HG02763 (cell line): ENCODE results near the gene DIRAS1.

ENCODE experiments used
- ATAC-seq: cut with Tn5 transposase; IDR thresholded peaks from one replicate; pipeline ENCODE4 v1.9.1; 2021; ENCODE audit warnings: mild to moderate bottlenecking, moderate library complexity; ENCODE audit not compliant: unreplicated experiment

DIRAS1 gene

GRCh38 chr19:2720777-2721569 is at the start of gene DIRAS1:
Gene DIRAS1, minus strand, starts transcription at chr19:2721372. Its CDS starts 3,566 bp downstream, at chr19:2717806.
- ATAC-seq, result no peak

GRCh38 chr19:2770055-2771013 is 49.2 kb upstream of the DIRAS1 start:
- ATAC-seq, result no peak

GRCh38 chr19:2769218-2769617 is 48.0 kb upstream of the DIRAS1 start:
- ATAC-seq, result no peak

GRCh38 chr19:2768365-2769132 is 47.4 kb upstream of the DIRAS1 start:
- no peak for ATAC-seq

GRCh38 chr19:2767688-2768087 is 46.5 kb upstream of the DIRAS1 start:
- no peak for ATAC-seq

GRCh38 chr19:2766594-2767372 is 45.6 kb upstream of the DIRAS1 start:
- ATAC-seq, result no peak

- no peak for ATAC-seq
These were observed 44.2 kb upstream of the DIRAS1 start for GRCh38 chr19:2765376-2765775.

GRCh38 chr19:2764945-2765344 is 43.8 kb upstream of the DIRAS1 start:
- ATAC-seq, result no peak

GRCh38 chr19:2763687-2764086 is 42.5 kb upstream of the DIRAS1 start:
- ATAC-seq, result no peak

GRCh38 chr19:2762783-2763496 is 41.8 kb upstream of the DIRAS1 start:
- ATAC-seq, result no peak

- no peak for ATAC-seq
These were observed 41.0 kb upstream of the DIRAS1 start for GRCh38 chr19:2761876-2762782.

GRCh38 chr19:2761309-2761677 is 40.1 kb upstream of the DIRAS1 start:
- no peak for ATAC-seq

GRCh38 chr19:2759965-2760364 is 38.8 kb upstream of the DIRAS1 start:
- ATAC-seq, result no peak

- no peak for ATAC-seq
These were observed 38.2 kb upstream of the DIRAS1 start for GRCh38 chr19:2759362-2759761.

- ATAC-seq, result no peak
These were observed 37.6 kb upstream of the DIRAS1 start for GRCh38 chr19:2758601-2759313.

GRCh38 chr19:2756921-2757881 is 36.0 kb upstream of the DIRAS1 start:
- ATAC-seq, result no peak

GRCh38 chr19:2756477-2756876 is 35.3 kb upstream of the DIRAS1 start:
- no peak for ATAC-seq
